MCF 10A (cell line): ENCODE data around the gene RALGPS1. TPM values are rescaled to one million over a fixed set of nuclear protein-coding genes. Genes with fewer than 3 reads are reported as not detected.
A peak's percentile ranks its signal among the peaks of the same experiment; 100 is the strongest.

Experiments
- BruUV-seq: library from RNA; stranded (reverse); fragments of 400-500 nt; replicated peaks from 2 replicates; lab custom pipeline; 2021; lab: Mats Ljungman, UMichigan
- CTCF ChIA-PET: fragments of 300-600 bp; sonication (Branson Sonifier 250); formaldehyde crosslinking; extraction: SDS; loops from one replicate; lab custom pipeline; 2021; ENCODE audit warnings: antibody characterized with exemption, inconsistent platforms; lab: Yijun Ruan, JAX
- POLR2A ChIA-PET: fragments of 300-600, 350-650 bp; sonication (Branson Sonifier 250); formaldehyde crosslinking; extraction: SDS; loops from one replicate; lab custom pipeline; 2020; ENCODE audit warnings: antibody characterized with exemption, inconsistent platforms; lab: Yijun Ruan, JAX
- DNase-seq: peaks from one replicate; pipeline ENCODE4 v3.0.0-alpha.2; 2018; ENCODE audit not compliant: unreplicated experiment
- H3K27ac Mint-ChIP-seq: one replicate; pipeline ENCODE4 v1.8.0; 2022; ENCODE audit warnings: mild to moderate bottlenecking, low read depth, mixed read lengths; ENCODE audit not compliant: unreplicated experiment
- H3K27me3 Mint-ChIP-seq: one replicate; pipeline ENCODE4 v1.8.0; 2022; ENCODE audit warnings: mixed read lengths; ENCODE audit not compliant: insufficient read depth, unreplicated experiment
- H3K36me3 Mint-ChIP-seq: one replicate; pipeline ENCODE4 v1.8.0; 2022; ENCODE audit warnings: mild to moderate bottlenecking, moderate library complexity, mixed read lengths; ENCODE audit not compliant: insufficient read depth, unreplicated experiment
- H3K4me1 Mint-ChIP-seq: one replicate; pipeline ENCODE4 v1.8.0; 2022; ENCODE audit warnings: mixed read lengths; ENCODE audit not compliant: insufficient read depth, unreplicated experiment
- H3K4me3 Mint-ChIP-seq: one replicate; pipeline ENCODE4 v1.8.0; 2022; ENCODE audit warnings: mild to moderate bottlenecking, moderate library complexity, mixed read lengths; ENCODE audit not compliant: unreplicated experiment
- H3K9me3 Mint-ChIP-seq: one replicate; pipeline ENCODE4 v1.8.0; 2022; ENCODE audit warnings: mixed read lengths; ENCODE audit not compliant: unreplicated experiment
- intact Hi-C: fragments of 100-400 bp; cut with micrococcal nuclease; formaldehyde crosslinking; loops from 2 replicates; pipeline ENCODE4 v1.14.1; 2022
- total RNA-seq: library from RNA; stranded (reverse); gene quantifications from 2 replicates; pipeline ENCODE4 v1.2.3, GENCODE V29; 2022
- TF ChIP-seq, protein P1 (sequence below): fragments of 200-600 bp; IDR thresholded peaks from one replicate; pipeline ENCODE4 v1.8.0; 2022; ENCODE audit warnings: antibody characterized with exemption, mild to moderate bottlenecking; ENCODE audit not compliant: unreplicated experiment

The RALGPS1 gene
- total RNA-seq, 1 experiment from 2014 or later, result 2.4 TPM

DNA sequence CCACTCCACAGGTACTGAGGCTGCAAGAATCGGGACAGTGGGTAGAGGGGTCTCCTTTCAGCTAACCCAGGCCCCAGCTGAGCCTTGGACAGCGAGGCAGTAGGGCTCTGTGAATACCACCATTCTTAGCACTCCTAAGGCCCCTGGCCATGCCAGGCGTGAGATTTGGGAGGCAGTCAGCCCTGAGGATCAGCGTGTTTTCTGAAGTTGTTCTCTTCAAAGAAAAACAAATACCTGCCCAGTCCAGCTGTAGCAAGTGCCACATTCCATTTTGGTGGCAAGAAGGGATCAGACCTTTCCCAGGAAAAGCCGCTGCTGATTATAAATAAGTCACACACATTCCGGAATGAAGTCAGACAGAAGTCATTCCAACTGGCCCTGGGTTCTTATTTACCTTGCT lies 47.8 kb downstream of the RALGPS1 start:
- H3K9me3 Mint-ChIP-seq, result no peaks in the 10 kb centered on the region
- H3K27ac Mint-ChIP-seq, result no peak overlapping the region
- ChIA-PET POLR2A (interaction anchor here (0.7 kb wide), 1 partner anchor 258 kb away, joined by 4 read pairs; no protein-coding TSS in a partner anchor), CTCF (interaction anchor here (0.6 to 1.4 kb wide), 5 partner anchors 21 to 449 kb away, joined by 3 to 6 read pairs (median 3); no protein-coding TSS in a partner anchor)
- intact Hi-C loops, result no loop called here
- no peak for DNase-seq
- no peaks in the 10 kb centered on the region for H3K36me3 Mint-ChIP-seq
- no TSS peak for BruUV-seq
- H3K4me3 Mint-ChIP-seq, result no peak overlapping the region
- peaks cover 12% of the 10 kb centered on the region for H3K4me1 Mint-ChIP-seq
- TF ChIP-seq, protein P1, sequence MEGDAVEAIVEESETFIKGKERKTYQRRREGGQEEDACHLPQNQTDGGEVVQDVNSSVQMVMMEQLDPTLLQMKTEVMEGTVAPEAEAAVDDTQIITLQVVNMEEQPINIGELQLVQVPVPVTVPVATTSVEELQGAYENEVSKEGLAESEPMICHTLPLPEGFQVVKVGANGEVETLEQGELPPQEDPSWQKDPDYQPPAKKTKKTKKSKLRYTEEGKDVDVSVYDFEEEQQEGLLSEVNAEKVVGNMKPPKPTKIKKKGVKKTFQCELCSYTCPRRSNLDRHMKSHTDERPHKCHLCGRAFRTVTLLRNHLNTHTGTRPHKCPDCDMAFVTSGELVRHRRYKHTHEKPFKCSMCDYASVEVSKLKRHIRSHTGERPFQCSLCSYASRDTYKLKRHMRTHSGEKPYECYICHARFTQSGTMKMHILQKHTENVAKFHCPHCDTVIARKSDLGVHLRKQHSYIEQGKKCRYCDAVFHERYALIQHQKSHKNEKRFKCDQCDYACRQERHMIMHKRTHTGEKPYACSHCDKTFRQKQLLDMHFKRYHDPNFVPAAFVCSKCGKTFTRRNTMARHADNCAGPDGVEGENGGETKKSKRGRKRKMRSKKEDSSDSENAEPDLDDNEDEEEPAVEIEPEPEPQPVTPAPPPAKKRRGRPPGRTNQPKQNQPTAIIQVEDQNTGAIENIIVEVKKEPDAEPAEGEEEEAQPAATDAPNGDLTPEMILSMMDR, result no peak
- no peaks in the 10 kb centered on the region for H3K27me3 Mint-ChIP-seq

- TF ChIP-seq, protein P1, result no peak
Measured at GRCh38 chr9:126965077-126965476, 50.5 kb downstream of the RALGPS1 start.

GRCh38 chr9:126965541-126966428 lies 51.2 kb downstream of the RALGPS1 start:
- DNase-seq, result peak; percentile 63
- intact Hi-C loops, result loop anchor here (1.0 kb wide), 2 partner anchors 25 to 234 kb away; no protein-coding TSS in a partner anchor
- no peaks in the 10 kb centered on the region for H3K27me3 Mint-ChIP-seq
- POLR2A ChIA-PET, result interaction anchor here (1.2 kb wide), 1 partner anchor 422 kb away, joined by 4 read pairs; no protein-coding TSS in a partner anchor
- no peaks in the 10 kb centered on the region for H3K36me3 Mint-ChIP-seq
- peaks cover 7% of the 10 kb centered on the region for H3K4me1 Mint-ChIP-seq
- H3K27ac Mint-ChIP-seq, result no peak overlapping the region
- H3K9me3 Mint-ChIP-seq, result no peaks in the 10 kb centered on the region
- no TSS peak for BruUV-seq
- TF ChIP-seq, protein P1, result peak; percentile 82
- no peak overlapping the region for H3K4me3 Mint-ChIP-seq
- CTCF ChIA-PET, result interaction anchor here (0.6 to 4.8 kb wide), 31 partner anchors 8 to 908 kb away, joined by 3 to 107 read pairs (median 4); no protein-coding TSS in a partner anchor

More at GRCh38 chr9:126965077-126965476, 50.5 kb downstream of the RALGPS1 start:
- DNase-seq, result no peak
- no TSS peak for BruUV-seq
- intact Hi-C loops, result loop anchor here (1.0 kb wide), 1 partner anchor 25 kb away; no protein-coding TSS in a partner anchor
- no peaks in the 10 kb centered on the region for H3K36me3 Mint-ChIP-seq
- ChIA-PET POLR2A (interaction anchor here (1.2 kb wide), 1 partner anchor 423 kb away, joined by 4 read pairs; no protein-coding TSS in a partner anchor), CTCF (interaction anchor here (0.6 to 4.8 kb wide), 32 partner anchors 9 to 909 kb away, joined by 3 to 107 read pairs (median 4); no protein-coding TSS in a partner anchor)
- H3K27ac Mint-ChIP-seq, result no peak overlapping the region
- H3K4me1 Mint-ChIP-seq, result peaks cover 7% of the 10 kb centered on the region
- no peak overlapping the region for H3K4me3 Mint-ChIP-seq
- no peaks in the 10 kb centered on the region for H3K27me3 Mint-ChIP-seq
- no peaks in the 10 kb centered on the region for H3K9me3 Mint-ChIP-seq

- BruUV-seq, result no TSS peak
- intact Hi-C loops, result no loop called here
- CTCF ChIA-PET, result interaction anchor here (1.0 kb wide), 1 partner anchor 31 kb away, joined by 3 read pairs; no protein-coding TSS in a partner anchor
- POLR2A ChIA-PET, result no interaction called here
- Mint-ChIP-seq H3K4me1 (no peaks in the 10 kb centered on the region), H3K36me3 (no peaks in the 10 kb centered on the region), H3K27ac (no peak overlapping the region), H3K9me3 (no peaks in the 10 kb centered on the region), H3K27me3 (no peaks in the 10 kb centered on the region), H3K4me3 (no peak overlapping the region)
- TF ChIP-seq, protein P1, result no peak
- DNase-seq, result no peak
Measured at GRCh38 chr9:126971261-126971660, 56.7 kb downstream of the RALGPS1 start.
